GM19395 (cell line): ENCODE measurements around the gene SGO2.

Source experiments
- ATAC-seq: cut with Tn5 transposase; IDR thresholded peaks from one replicate; pipeline ENCODE4 v1.9.1; 2021; ENCODE audit warnings: mild to moderate bottlenecking, moderate library complexity; ENCODE audit not compliant: unreplicated experiment

The SGO2 gene

DNA sequence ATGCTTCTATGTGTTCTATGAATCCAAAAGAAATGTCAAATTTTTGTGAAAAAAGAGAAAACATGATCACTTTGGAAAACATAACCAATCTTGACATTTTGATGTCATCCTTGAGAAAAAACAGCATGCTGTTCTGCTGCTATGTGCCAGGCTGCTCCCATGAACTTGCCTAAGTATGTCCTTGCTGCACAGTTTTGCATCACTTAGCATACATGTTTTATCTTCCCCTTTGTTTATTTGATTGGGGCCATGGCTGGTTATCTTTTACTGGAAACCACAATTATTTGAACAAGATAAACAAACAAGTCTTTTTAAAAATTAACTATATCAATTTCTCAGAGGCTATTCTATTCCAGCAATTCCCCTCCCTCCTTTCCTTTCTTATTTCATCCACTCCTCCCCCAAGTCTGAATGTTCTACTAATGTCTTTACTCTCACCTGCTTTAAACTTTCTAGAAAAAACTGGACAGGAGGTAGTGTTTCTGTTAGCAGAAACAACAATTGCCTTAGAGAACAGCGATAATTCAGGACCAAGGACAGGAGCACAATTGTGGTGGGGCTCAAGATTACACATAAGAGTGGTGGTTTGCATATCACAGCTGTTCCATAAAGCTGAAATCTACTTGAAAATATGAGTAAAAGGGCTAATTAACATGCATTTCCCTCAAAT lies 66.5 kb downstream of the SGO2 start:
- ATAC-seq, result no peak

DNA sequence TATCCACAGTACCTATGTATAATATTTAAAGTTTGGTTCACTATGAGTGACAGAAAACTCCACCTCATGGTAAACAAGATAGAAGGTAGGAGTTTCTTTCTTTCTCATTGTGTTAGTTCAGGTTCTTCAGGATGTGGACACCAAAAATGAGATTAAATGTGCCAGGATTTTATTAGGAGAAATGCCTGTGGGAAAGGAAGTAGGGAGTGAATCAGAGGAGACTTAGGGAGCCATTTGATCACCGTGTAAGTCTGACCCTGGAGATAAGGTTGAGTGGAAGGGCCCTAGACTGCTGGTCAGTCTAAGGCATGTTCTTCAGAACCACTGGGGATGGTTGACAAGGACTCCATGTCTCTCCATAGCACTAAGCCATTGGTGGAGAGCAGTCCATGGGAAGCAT lies 67.9 kb downstream of the SGO2 start:
- ATAC-seq, result no peak

DNA sequence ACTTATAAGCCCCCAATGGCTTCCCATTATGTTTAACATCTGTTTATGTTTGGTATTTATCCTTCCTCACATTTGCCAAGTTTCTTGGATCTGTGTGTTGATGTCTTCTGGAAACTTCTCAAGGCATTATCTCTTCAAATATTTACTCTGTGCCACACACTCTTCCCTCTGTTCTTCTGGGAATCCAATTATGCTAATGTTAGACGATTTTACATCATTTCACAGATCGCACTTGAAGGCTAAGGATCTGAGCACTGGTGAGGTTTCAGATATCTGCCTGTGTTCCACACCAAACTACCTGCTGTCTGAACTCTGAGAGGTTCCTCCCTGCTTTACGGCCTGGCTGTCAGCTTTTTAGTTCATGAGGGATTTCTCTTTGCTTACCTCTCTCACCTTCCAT lies 69.9 kb downstream of the SGO2 start:
- no peak for ATAC-seq

DNA sequence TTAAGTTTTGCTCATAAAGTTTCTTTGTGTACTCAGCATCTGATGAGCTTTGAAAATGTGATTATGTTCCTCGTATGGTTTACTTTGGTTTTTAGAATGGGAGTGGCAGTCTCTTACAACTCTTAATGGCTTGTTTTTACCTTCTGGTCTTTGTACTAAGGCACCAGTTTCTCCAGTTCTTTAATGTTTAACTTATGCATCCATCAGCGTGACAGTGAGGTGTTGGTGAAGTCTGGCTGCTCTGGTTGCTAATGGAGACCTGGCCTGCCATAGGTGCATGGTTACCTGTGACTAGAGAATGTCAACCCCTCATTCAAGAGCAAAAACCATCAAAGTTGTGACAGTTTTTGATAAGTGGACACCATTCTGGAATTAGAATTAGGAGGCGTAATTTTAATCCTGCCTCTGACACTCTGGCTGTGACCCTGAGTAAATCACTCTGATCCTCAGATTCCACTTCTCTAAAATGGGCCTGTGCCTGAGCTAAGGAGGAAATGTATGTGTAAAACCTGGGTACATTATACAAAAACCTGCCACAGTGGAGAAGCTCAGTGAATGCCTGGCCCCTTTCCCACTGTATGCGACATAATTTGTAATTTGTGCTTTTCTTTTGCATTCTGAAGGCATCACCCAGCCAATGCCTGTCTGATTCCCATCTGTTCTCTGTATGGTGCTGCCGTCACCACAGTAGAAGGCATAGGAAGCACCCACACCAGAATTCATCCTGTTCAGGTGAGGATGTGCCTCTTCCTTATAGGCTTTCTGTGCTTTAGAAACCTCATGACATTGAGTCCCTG lies 71.0 kb downstream of the SGO2 start:
- no peak for ATAC-seq

DNA sequence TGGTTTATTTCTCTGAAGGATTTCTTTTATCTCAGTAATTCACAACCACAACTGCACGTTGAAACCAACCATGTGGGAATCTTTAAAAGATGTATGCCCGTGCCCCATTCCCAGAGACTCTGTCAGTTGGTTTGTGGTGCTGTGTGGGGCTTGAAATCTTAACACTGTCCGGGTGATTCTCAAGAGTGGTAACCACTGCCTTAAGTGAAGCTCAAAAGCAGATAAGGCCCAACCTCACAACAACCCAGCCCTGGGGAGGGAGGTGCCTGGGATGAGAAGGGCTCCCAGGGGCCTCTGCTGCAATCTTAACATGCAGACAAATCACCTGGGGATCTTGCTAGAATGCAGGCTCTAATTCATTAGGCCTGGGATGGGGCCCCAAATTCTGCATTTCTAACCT lies 73.2 kb downstream of the SGO2 start:
- ATAC-seq, result no peak

DNA sequence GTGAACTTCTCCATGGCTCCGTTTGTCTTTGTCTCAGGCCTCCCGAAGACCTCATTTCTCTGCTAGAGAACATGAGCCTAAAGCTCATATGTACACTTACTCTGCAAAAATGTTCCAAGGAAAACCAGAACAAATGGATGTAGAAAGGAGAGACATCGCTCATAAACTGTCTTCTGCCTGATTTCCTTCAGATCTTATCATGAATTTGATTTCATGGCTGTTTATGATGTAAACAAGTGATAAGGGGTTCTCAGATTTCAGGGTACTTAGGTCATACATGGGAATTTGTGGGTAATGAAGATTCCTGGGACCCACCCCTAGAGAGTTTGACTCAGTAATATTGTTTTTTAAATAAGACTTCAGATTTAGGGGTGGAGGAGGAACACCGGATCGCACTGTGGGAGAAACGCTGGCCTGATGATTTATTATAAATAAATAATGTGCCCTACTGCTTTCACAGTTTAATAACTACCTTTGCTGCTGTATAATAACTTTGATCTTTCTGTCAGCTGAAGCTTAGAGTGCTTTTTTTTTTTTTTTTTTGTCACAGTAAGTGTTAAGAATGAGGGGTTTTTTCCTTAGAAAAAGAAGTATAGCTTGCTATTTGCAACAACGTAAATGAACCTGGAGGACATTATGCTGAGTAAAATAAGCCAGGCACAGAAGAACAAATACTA lies 74.7 kb downstream of the SGO2 start:
- ATAC-seq, result no peak

DNA sequence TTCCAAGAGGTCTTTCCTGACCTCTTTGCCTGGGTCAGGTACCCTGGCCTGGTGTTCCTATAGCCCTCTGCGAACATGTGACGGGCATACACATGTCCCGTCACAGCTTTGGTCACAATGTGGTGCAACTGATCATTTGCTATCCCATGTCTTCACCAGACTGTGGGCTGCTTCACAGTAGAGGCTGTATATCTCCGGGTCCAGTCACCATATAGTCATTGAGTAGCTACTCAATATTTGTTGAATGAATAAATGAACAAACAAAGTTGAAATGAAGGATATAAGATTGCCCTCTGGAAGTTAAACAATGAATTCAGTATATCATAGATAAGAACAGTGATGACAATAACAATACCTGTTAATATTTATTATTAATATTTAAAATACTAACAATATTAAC lies 76.6 kb downstream of the SGO2 start:
- no peak for ATAC-seq

DNA sequence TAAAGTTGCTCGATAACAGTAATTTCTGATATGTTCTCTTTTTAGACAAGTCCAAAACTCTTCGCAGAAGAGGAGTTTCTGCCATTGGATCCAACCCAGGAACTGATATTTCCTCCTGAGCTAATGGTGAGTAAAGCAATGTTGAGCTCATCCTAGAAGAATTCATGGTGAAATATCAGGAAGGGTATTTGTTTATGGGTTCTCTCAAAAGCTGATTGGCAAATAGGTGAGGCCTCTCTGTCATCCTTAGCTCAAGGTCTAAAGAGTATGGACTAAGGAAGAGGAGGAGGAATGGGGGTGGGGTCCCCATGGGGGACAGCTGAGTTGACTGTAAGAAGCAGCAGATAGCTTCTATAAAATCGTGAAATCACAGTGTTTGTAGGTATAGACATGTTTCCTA lies 78.0 kb downstream of the SGO2 start:
- ATAC-seq, result no peak

DNA sequence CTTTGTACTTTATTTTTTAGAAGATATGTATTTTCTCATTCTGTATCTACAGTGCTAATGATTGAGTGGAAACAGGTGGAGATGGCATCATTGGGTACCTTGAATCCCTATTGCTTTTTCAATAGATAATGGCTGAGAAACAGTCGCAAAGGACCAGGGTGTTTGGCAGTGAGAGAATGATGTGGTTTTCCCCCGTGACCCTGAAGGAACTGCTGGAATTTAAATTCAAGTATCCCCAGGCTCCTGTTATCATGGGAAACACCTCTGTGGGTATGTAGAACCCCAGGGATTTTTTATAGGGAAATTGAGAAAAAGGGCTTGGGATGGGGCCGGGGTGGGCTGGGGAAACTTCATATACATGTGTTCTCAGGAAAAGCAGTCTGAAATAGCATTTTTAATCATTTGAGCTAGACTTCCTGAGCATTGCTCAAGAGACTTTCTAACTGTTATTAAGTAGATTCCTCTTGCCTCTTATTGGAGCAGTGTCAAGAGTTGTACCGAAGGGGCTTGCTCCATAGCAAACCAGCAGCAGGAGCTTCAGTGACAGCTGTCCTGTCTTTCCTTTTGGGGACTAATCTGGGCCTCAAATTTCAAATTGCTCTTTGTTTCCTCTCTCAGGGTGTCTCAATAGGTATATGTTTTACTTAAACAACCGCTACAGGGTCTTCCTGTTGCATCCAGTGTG lies 78.7 kb downstream of the SGO2 start:
- ATAC-seq, result no peak

DNA sequence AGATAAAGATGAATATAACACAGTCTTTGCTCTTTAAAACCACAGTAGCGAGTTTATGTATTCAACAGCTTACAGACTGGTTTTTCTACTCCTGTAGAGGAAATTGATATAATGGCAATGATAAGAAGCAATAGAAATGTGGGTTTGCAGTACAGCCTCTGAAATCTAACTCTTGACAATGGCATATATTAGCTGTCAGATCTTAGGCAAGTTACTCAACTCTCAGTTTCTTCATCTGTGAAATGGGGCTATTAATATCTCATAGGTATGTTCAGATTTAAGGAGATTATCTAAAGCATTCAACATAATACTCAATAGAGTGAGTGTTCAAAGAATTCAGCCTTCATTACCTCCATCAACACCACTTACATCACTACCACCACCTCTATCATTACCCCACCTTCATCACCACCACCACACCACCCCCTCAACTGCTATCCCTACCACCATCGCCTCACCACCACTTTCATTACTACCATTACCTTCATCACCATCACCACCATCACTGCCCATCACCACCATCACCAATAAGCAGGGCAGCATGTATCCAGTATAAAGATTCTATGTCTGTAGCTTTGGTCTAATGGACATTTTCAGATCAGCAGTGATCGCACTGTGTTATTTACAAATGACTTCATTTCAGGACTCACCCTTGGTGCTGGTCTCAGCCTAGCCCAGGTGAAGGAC lies 82.5 kb downstream of the SGO2 start:
- no peak for ATAC-seq

DNA sequence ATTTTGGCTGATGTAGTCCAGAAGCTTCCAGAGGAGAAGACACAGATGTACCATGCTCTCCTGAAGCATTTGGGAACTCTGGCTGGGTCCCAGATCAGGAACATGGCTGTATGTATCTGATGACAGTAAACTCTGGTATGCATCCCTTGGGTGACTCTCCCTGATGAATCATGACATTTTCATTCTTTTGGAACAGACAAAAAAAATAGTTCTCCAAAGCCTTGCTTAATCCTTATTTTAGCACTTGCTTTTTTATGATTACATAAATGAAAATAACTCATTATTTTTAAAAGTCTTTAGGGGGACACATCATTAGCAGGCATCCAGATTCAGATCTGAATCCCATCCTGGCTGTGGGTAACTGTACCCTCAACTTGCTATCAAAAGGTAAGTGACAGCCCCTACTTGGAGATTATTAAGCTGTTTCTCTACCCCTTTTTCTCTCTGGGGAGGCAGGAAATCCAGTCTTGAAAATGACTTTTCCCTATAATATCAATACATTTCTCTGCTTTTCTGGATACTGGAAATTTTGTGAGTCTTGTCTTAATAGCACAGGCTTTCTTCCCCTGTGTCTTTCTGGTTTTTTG lies 83.1 kb downstream of the SGO2 start:
- no peak for ATAC-seq

DNA sequence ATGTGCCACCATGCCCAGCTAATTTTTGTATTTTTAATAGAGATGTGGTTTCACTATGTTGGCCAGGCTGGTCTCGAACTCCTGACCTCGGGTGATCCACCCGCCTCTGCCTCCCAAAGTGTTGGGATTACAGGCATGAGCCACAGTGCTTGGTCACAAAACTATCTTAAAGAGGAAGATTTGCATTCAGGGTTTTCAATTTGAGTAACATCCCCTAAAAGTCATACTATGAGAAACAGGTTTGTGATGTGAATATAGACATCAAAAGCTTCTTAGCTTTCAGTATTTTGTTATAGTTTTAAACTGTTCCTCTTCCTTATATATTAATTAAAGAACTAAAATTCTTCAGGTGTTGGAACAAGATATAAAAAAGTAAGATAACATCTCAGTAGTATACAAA lies 84.2 kb downstream of the SGO2 start:
- peak; percentile 67 for ATAC-seq

DNA sequence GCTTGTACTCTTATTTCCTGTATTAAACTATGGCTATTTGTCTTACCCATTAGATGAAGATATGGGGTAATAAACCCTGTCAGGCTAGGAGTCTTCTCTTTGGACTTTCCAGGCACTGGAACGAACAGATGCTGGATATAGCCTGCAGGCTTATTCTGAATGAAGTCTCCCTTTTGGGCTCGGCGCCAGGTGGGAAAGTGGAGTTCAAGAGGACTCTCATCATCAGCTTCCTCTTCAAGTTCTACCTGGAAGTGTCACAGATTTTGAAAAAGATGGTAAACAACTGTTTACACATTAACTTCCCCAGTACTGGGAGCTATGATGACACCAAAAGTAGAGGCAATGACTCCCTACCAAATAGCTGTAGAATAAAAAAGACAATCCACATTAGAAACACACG lies 87.7 kb downstream of the SGO2 start:
- no peak for ATAC-seq

DNA sequence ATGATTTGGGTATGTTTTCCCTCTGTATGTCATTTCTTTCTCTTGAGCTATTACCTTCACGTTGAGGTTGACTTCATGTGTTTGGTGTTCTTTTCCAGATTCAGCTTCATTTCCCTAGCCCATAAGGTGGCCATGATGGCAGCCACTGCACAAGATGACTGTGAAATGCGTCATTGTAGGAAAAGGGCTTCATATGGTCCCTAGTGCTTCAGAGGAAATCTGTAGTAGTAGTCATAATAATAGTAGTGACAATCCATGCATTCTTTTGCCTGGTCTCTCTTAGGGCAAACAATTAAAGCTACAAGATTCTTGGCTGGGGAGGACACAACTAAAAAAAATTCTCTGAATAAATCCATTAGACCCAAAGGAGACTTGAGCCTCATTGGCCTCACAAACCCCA lies 88.2 kb downstream of the SGO2 start:
- no peak for ATAC-seq

DNA sequence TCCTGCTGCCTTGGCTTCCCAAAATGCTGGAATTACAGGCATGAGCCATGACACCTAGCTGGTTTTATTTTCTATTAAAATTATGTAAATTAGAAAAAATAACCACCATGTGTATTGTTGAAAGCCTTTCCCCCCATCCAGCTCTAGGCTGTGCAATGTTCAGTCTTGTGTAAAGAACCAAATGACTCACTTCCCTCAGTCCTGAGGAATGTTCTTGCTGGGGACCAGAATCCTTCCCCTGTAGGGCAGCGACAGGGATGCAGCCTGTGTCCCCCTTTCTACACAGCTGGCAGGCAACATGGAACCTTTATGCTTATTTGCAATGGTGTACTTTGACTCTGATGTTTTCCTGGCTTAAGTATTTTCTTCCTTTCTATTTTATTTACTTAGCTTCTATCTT lies 89.2 kb downstream of the SGO2 start:
- ATAC-seq, result no peak

DNA sequence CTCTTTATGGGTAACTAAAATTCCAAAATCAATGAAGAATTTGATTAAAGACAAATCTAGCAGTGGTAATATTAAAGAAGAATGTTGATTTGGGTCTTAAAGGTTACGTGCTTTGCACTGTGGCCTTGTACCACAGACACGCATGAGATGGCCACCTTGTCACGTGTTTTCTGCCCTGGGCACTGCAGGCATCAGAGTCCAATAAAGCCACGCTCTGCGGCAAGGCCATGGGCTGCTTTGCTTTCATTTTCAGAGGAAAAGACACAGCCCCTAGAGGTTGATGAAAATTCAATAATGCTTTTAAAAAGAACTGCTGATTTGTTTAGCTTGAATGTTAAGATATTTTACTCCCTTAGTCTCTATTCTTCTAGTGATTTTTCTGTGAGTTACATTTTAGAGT lies 90.2 kb downstream of the SGO2 start:
- ATAC-seq, result peak; percentile 50

DNA sequence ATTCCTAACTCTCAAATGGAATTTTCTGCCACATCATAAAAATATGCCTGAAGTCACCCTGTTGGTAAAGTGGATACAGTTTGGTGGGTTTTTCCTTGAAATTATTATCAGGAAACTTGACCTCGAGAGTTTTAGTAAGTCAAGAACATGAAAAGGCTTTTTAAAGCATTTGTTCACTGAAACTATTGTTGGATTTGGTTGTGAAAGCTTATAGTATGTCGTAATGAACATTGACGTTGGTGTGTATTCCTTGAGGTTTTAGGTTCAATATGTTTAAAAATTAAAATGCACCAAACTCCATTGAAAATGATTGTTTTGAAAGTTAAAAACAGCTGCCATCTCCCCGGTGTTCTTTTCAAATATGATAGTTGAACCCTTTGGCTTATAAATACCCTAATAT lies 90.6 kb downstream of the SGO2 start:
- ATAC-seq, result no peak

DNA sequence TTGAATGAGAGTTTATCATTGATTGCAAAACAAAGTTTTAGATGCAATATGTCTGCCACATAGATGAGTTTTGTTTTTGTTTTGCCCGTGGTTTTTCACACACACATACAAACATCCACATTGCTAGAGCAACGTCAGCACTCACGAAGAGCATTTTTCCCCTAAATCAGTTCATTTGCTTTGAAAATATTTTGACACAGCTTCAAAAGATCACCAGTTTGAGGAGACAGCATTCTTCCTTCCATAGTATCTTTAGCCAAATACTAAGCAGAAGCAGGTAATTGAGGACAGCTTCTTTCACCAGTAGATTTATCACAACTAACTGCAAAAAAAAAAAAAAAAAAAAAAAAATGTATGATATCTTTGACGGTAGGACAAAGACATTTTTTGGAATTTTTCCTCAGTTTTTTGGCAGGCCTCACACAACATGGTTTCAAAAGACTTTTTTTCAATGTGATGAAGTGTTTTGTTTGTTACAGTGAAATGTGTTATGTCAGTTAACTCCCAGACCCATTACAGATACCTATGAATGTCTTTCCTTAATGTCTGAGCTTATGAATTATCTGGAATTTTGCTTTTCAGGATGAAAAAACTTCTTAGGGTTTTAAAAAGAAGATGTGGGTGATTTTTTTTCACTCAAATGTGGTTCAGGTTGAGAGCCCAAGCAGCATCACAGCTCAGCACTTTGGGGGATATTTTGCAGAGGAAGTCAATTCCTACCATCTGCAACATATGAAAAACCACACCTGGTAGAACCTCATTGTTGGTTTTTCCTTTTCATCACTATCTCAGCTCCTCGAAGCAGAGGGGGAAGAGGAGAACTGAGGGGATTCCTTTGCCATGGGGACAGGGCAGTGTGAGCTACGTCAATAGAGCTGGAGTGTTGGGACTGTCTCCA lies 91.4 kb downstream of the SGO2 start:
- ATAC-seq, result no peak

DNA sequence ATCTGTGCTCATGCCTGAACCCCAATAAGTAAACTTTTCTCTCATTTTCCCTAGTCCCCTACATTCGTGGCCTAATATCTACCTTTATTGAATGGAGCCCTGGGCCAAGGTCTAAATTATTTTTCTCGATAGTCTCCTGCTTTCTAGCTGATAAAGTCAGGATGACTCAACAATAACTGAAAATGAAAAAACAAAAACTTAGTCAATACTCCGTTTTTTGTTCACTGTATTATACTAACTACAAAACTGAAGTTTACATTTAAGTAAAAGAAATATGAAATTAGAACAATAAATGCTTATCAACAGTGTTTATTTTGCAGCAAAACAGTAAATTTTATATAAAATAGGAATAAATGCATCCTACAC lies 92.0 kb downstream of the SGO2 start:
- no peak for ATAC-seq

DNA sequence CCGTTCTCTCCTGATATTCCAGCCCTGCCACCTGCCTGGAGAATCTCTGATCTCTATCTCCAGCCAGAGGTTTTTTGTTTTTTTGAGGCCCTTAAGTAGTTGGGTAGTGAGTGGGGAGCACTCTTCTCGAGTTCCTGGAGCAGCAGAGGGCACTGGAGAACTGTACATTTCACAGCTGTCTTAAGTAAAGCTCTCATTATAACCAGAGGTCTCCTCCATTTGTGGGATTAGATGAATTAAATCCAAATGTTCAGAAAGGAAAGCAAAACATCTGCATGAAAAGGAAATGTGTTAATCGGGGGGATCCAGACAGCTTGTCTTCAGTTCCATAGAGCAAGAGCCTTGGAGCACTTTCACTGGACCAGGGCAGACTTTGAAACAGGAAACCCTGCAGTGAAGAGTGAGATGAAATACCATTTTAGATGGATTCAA lies 92.6 kb downstream of the SGO2 start:
- ATAC-seq, result no peak
